Measurements from ENCODE around the gene PAX2. TPM values are rescaled to one million over a fixed set of nuclear protein-coding genes. Genes with fewer than 3 reads are reported as not detected.

The PAX2 gene
- total RNA-seq, 1 experiment from 2014 or later = not detected

DNA sequence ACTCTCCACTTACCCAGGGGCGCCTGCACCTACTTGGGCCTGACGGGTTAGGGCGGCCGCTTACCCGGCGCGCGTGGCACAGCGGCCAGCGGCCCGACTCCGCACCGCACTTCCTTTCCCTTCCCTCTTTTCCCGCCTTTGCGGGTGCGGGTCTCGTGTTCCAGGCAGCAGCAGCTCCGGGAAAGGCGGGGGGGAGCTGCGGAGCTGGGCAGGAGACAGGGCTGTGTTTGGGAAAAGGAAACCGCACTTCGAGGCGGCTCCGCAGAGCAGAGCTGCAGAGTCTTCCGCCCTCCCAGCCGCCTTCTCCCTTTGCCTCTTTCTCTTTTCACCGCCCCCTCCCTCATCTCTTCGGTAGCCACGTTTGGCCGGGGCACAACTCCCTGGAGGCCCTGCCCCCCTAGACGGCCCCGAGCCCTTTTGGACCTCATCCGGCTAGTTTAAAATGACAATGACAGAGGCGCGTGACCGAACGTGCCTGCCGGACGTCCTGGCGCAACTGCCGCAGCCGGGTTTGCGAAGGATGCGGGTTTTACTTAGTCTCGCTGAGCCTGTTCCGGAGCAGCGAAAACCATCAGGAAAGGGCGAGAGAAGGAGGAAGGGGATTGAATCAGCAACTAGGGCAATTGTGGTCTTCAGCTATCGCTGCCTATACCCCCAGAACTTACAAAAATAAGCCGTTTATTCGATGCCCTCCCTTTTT lies 7.9 kb upstream of the PAX2 start:
- Histone ChIP-seq H2BK20ac (ENCODE audit: low read depth, low read length, poor library complexity, severe bottlenecking) (no peak overlapping the region), H3K4ac (ENCODE audit: low read depth, low read length) (no peak overlapping the region), H3K27me3 (ENCODE audit: insufficient read depth, low read length) (peaks cover 97% of the 10 kb centered on the region), H3K79me1 (ENCODE audit: insufficient read depth, low read depth, low read length, poor library complexity, severe bottlenecking) (no peaks in the 10 kb centered on the region), H3K27ac (ENCODE audit: insufficient read length, low read depth, low read length) (no peak overlapping the region), H3K56ac (ENCODE audit: insufficient read length, low read depth, low read length) (no peak overlapping the region), H3K79me2 (ENCODE audit: insufficient read depth, low read length) (no peaks in the 10 kb centered on the region), H4K5ac (ENCODE audit: insufficient read length, low read depth, low read length) (no peak overlapping the region), H2AFZ (ENCODE audit: low read length) (no peak overlapping the region), H3K4me2 (ENCODE audit: insufficient read depth, insufficient read length, low read length) (peak overlapping the region; percentile 34), H3K4me1 (ENCODE audit: insufficient read depth, low read length) (no peaks in the 10 kb centered on the region), H3K14ac (ENCODE audit: insufficient read depth, low read length) (no peak overlapping the region), H3K9ac (ENCODE audit: extremely low read depth, insufficient read length, low read length) (no peak overlapping the region), H2AK5ac (ENCODE audit: insufficient read length, low read length) (no peak overlapping the region), H4K8ac (replicated peaks; ENCODE audit: insufficient read length, low read depth, low read length) (no peak overlapping the region), H4K91ac (ENCODE audit: insufficient read length, low read depth, low read length) (no peak overlapping the region), H3K9me3 (ENCODE audit: control insufficient read depth, low read depth, low read length) (no peaks in the 10 kb centered on the region), H2BK5ac (ENCODE audit: insufficient read length, low read length) (no peak overlapping the region), H2BK120ac (ENCODE audit: low read depth, low read length, poor library complexity, severe bottlenecking) (no peak overlapping the region), H3K23me2 (ENCODE audit: insufficient read length, low read depth, low read length, poor library complexity, severe bottlenecking) (no peaks in the 10 kb centered on the region), H2BK15ac (ENCODE audit: low read depth, low read length) (no peak overlapping the region), H3K23ac (ENCODE audit: insufficient read length, low read depth, low read length) (no peak overlapping the region), H3T11ph (ENCODE audit: low read length) (no peak overlapping the region), H2BK12ac (ENCODE audit: insufficient read length, low read depth, low read length) (no peak overlapping the region), H4K20me1 (ENCODE audit: control insufficient read depth, insufficient read depth, insufficient read length) (no peaks in the 10 kb centered on the region), H3K18ac (ENCODE audit: insufficient read length, low read depth, low read length) (no peak overlapping the region)
- peaks cover 26 to 53% of the 10 kb centered on the region in 2 experiments for H3K4me1 Mint-ChIP-seq
- TF ChIP-seq, protein P1, sequence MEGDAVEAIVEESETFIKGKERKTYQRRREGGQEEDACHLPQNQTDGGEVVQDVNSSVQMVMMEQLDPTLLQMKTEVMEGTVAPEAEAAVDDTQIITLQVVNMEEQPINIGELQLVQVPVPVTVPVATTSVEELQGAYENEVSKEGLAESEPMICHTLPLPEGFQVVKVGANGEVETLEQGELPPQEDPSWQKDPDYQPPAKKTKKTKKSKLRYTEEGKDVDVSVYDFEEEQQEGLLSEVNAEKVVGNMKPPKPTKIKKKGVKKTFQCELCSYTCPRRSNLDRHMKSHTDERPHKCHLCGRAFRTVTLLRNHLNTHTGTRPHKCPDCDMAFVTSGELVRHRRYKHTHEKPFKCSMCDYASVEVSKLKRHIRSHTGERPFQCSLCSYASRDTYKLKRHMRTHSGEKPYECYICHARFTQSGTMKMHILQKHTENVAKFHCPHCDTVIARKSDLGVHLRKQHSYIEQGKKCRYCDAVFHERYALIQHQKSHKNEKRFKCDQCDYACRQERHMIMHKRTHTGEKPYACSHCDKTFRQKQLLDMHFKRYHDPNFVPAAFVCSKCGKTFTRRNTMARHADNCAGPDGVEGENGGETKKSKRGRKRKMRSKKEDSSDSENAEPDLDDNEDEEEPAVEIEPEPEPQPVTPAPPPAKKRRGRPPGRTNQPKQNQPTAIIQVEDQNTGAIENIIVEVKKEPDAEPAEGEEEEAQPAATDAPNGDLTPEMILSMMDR (conservative IDR thresholded peaks at IDR 0.05) = no peak
- DNase-seq = peak; percentile 93
- H3K36me3 Mint-ChIP-seq (ENCODE audit: insufficient read depth in 1 of 3, low read depth in 3 of 3) = no peaks in the 10 kb centered on the region; a peak in 1 of 7 replicates
- no peak overlapping the region; a peak in 1 of 7 replicates for H3K27ac Mint-ChIP-seq
- H3K27me3 Mint-ChIP-seq (ENCODE audit: low read depth) = peaks cover 100% of the 10 kb centered on the region
- peak overlapping the region; percentile 14 to 54; a peak in 2 of 5 replicates for H3K4me3 Mint-ChIP-seq
- WGBS (ENCODE audit: extremely low coverage, insufficient read length, low lambda C conversion rate) = no CpG with 5 or more reads among the region's 51 CpGs
- H3K9me3 Mint-ChIP-seq = peaks cover 0 to 12% of the 10 kb centered on the region in 2 experiments; a peak in 3 of 5 replicates
